ENCODE data around the gene INO80B. TPM values are rescaled to one million over a fixed set of nuclear protein-coding genes. Genes with fewer than 3 reads are reported as not detected.

The INO80B gene
- total RNA-seq, 2 donors from 2014 or later = 21.1 to 22.1 TPM

- no peak for ATAC-seq
- intact Hi-C loops (cut with DNase I) = no loop called here
Observed at GRCh38 chr2:74496997-74497776, 42.3 kb downstream of the INO80B start.

GRCh38 chr2:74497777-74498499, 43.1 kb downstream of the INO80B start:
- DNase-seq (no peak), ATAC-seq (peak in 1 of 2 donors; percentile 46)
- intact Hi-C loops (cut with DNase I) = no loop called here

More at GRCh38 chr2:74496997-74497776, 42.3 kb downstream of the INO80B start:
- no peak for DNase-seq

- DNase-seq (no peak), ATAC-seq (peak in 1 of 2 donors; percentile 7)
- intact Hi-C loops (cut with DNase I) = no loop called here
Observed at GRCh38 chr2:74498500-74499266, 43.8 kb downstream of the INO80B start.

- DNase-seq = no peak
- ATAC-seq = no peak
- intact Hi-C loops (cut with DNase I) = no loop called here
Observed at GRCh38 chr2:74499267-74499939, 44.5 kb downstream of the INO80B start, which contains the start of gene LBX2. LBX2 (minus strand) TSS chr2:74499603; CDS start chr2:74499537, 66 bp downstream.

- no peak for DNase-seq
- no peak for ATAC-seq
- intact Hi-C loops (cut with DNase I) = no loop called here
Observed at GRCh38 chr2:74499940-74500577, 45.2 kb downstream of the INO80B start.

- intact Hi-C loops (cut with DNase I) = no loop called here
- DNase-seq (no peak), ATAC-seq (no peak)
Observed at GRCh38 chr2:74500578-74500946, 45.7 kb downstream of the INO80B start.

- intact Hi-C loops (cut with DNase I) = no loop called here
- DNase-seq = no peak
- ATAC-seq = no peak
Observed at GRCh38 chr2:74501335-74502071, 46.6 kb downstream of the INO80B start.

GRCh38 chr2:74502147-74502719, 47.3 kb downstream of the INO80B start:
- DNase-seq (no peak), ATAC-seq (peak in 1 of 2 donors; percentile 7)
- intact Hi-C loops (cut with DNase I) = no loop called here

GRCh38 chr2:74502720-74503505, 48.0 kb downstream of the INO80B start:
- ATAC-seq (peak; percentile 52 to 77), DNase-seq (peak; percentile 92)
- intact Hi-C loops (cut with DNase I) = no loop called here

GRCh38 chr2:74503506-74504475, 48.9 kb downstream of the INO80B start:
- intact Hi-C loops (cut with DNase I) = no loop called here
- no peak for DNase-seq
- ATAC-seq = no peak

GRCh38 chr2:74504591-74504990, 49.7 kb downstream of the INO80B start:
- DNase-seq (no peak), ATAC-seq (no peak)
- intact Hi-C loops (cut with DNase I) = no loop called here

GRCh38 chr2:74505448-74506246, 50.8 kb downstream of the INO80B start:
- ATAC-seq (no peak), DNase-seq (no peak)
- intact Hi-C loops (cut with DNase I) = no loop called here

GRCh38 chr2:74507145-74507925, 52.4 kb downstream of the INO80B start, which contains the start of gene PCGF1:
PCGF1 (minus strand) TSS chr2:74507695; CDS start chr2:74507668, 27 bp downstream.
- intact Hi-C loops (cut with DNase I) = no loop called here
- ATAC-seq (peak; percentile 93 to 96), DNase-seq (peak; percentile 99)

Data from left cardiac atrium (tissue), 4 donors.